Loucy (cell line): ENCODE results near the gene PBX4.

Experiments
- EZH2phosphoT487 ChIP-seq: fragments of 200-600 bp; IDR thresholded peaks from 2 replicates; pipeline ENCODE4 v1.6.1; 2018; ENCODE audit warnings: antibody characterized with exemption, mild to moderate bottlenecking, moderate library complexity, borderline replicate concordance
- TF ChIP-seq, protein P1 (sequence below): fragments of 200-600 bp; sonication (generic); conservative IDR thresholded peaks from 2 replicates; pipeline ENCODE4 v1.5.1; 2014; ENCODE audit warnings: mild to moderate bottlenecking, antibody characterized with exemption, low read length

DNA sequence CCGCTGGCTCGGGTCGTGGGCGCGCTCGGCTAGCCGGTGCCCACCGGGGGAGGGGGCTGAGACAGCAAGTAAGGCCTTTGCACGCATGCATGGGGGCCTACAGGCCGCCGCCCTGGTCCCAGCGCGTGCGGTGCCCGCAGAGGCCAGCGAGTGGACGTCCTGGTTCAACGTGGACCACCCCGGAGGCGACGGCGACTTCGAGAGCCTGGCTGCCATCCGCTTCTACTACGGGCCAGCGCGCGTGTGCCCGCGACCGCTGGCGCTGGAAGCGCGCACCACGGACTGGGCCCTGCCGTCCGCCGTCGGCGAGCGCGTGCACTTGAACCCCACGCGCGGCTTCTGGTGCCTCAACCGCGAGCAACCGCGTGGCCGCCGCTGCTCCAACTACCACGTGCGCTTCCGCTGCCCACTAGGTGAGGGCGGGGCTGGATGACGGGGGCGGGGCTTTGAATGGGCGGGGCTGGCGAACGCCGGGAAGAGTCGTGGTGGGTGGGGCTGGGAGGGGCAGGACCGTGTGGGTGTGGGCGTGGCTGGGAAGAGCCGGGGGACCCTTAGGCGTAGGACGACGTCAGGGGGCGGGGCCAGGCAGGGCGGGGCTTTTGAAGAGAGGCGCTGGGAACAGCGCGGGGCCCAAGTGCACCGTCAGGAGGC, 78.3 kb downstream of the PBX4 start:
- TF ChIP-seq, protein P1, sequence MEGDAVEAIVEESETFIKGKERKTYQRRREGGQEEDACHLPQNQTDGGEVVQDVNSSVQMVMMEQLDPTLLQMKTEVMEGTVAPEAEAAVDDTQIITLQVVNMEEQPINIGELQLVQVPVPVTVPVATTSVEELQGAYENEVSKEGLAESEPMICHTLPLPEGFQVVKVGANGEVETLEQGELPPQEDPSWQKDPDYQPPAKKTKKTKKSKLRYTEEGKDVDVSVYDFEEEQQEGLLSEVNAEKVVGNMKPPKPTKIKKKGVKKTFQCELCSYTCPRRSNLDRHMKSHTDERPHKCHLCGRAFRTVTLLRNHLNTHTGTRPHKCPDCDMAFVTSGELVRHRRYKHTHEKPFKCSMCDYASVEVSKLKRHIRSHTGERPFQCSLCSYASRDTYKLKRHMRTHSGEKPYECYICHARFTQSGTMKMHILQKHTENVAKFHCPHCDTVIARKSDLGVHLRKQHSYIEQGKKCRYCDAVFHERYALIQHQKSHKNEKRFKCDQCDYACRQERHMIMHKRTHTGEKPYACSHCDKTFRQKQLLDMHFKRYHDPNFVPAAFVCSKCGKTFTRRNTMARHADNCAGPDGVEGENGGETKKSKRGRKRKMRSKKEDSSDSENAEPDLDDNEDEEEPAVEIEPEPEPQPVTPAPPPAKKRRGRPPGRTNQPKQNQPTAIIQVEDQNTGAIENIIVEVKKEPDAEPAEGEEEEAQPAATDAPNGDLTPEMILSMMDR, result no peak
- no peak for TF ChIP-seq EZH2phosphoT487
